DND-41 (cell line): ENCODE measurements around the gene OGFRL1.
"Not testable (repeated sequence)": the region's sequence is repeated elsewhere in the genome, so short reads cannot be mapped to it uniquely, and the experiment has no call there.

ENCODE experiments used
- ATAC-seq: fragments of 200-7000 bp; cut with Tn5 transposase; 3 replicates; pipeline ENCODE4 v1.9.1; 2021; ENCODE audit warnings: low read depth; ENCODE audit not compliant: insufficient read depth
- DNase-seq: peaks from one replicate; pipeline ENCODE4 v3.0.0-alpha.2; 2020
- H2AFZ ChIP-seq: 2 replicates; pipeline ENCODE4 v1.6.0; 2012; ENCODE audit warnings: low read depth, low read length
- H3K27ac ChIP-seq: 2 replicates; pipeline ENCODE4 v1.5.1; 2012; ENCODE audit warnings: low read length, inconsistent platforms
- H3K27me3 ChIP-seq: fragments of 200-600 bp; sonication (generic); 2 replicates; pipeline ENCODE4 v1.6.0; 2012; ENCODE audit warnings: low read length, mild to moderate bottlenecking, inconsistent platforms; ENCODE audit not compliant: insufficient read depth, poor library complexity
- H3K36me3 ChIP-seq: 2 replicates; pipeline ENCODE4 v1.5.1; 2012; ENCODE audit warnings: low read length, inconsistent platforms; ENCODE audit not compliant: insufficient read depth
- H3K4me1 ChIP-seq: 2 replicates; pipeline ENCODE4 v1.5.1; 2012; ENCODE audit warnings: mild to moderate bottlenecking, low read length; ENCODE audit not compliant: insufficient read depth
- H3K4me2 ChIP-seq: 2 replicates; pipeline ENCODE4 v1.6.0; 2012; ENCODE audit warnings: mild to moderate bottlenecking, moderate library complexity, low read length, inconsistent platforms; ENCODE audit not compliant: insufficient read depth
- H3K4me3 ChIP-seq, 2 experiments: fragments of 200-600 bp in 1 of 2; shearing (Covaris generic) in 1 of 2; 2 replicates each; pipeline ENCODE4 v1.5.1; 2012 to 2016; ENCODE audit warnings: inconsistent platforms in 2 of 2, low read length in 2 of 2, mild to moderate bottlenecking in 2 of 2, low read depth in 1 of 2, moderate library complexity in 1 of 2
- H3K79me2 ChIP-seq: 2 replicates; pipeline ENCODE4 v1.6.0; 2012; ENCODE audit warnings: low read length, inconsistent platforms; ENCODE audit not compliant: insufficient read depth
- H3K9ac ChIP-seq: 2 replicates; pipeline ENCODE4 v1.6.0; 2012; ENCODE audit warnings: low read depth, mild to moderate bottlenecking, inconsistent platforms, low read length, moderate library complexity
- H3K9me3 ChIP-seq: 2 replicates; pipeline ENCODE4 v1.5.1; 2012; ENCODE audit warnings: low read length, moderate library complexity, mild to moderate bottlenecking, inconsistent platforms; ENCODE audit not compliant: insufficient read depth, severe bottlenecking
- H4K20me1 ChIP-seq: 2 replicates; pipeline ENCODE4 v1.6.0; 2012; ENCODE audit warnings: low read length; ENCODE audit not compliant: insufficient read depth
- EZH2 ChIP-seq: IDR thresholded peaks from 3 replicates; pipeline ENCODE4 v1.6.1; 2012; ENCODE audit warnings: borderline replicate concordance, low read depth, mild to moderate bottlenecking, moderate library complexity, low read length, inconsistent platforms; ENCODE audit not compliant: severe bottlenecking
- TF ChIP-seq, protein P1 (sequence below): IDR thresholded peaks from 2 replicates; pipeline ENCODE4 v1.5.1; 2012; ENCODE audit warnings: borderline replicate concordance, low read length, moderate library complexity, mild to moderate bottlenecking; ENCODE audit not compliant: poor library complexity, severe bottlenecking; ENCODE audit errors: extremely low read depth

OGFRL1 gene

DNA sequence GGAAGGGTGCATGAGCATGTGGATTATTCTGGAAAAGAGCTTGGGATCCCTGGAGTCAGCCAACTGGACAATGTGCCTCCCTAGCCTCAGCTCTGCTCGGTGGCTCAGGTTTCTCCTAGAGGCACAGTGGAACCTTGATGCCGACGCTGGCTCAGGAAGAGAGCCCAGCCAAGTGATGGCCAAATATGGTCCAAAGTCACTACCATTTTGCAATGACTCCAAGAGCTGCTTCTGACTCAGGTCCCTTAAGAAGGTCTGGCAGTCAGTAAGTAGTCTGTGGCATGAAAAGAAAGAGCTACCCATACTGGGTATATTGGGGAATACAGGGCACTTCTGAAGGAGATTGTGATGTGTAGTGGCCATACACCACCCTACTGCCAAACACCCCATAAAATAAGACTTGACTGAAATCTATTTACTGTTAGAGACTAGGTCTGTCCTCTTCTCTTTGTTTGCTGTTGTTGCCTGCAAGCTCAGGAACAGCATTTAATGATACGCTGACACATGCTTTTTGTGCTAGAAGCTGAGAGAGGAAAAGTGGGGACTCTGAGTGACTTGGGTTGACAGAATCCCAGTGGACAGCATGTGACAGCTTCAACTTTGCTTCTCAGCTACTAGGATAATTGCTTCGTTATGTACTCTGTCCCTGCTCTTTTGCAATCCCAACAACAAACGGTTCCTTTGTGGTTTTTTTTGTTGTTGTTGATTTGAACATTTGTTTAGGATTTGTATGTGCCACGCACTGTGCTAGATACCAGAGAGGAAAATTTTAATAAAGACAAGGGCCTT lies 30.3 kb upstream of the OGFRL1 start:
- Histone ChIP-seq H3K36me3 (no peaks in the 10 kb centered on the region), H3K79me2 (no peaks in the 10 kb centered on the region), H3K27ac (no peak overlapping the region), H3K27me3 (no peaks in the 10 kb centered on the region), H3K4me3 (no peak overlapping the region), H4K20me1 (no peaks in the 10 kb centered on the region), H3K4me1 (no peaks in the 10 kb centered on the region), H3K9ac (no peak overlapping the region), H2AFZ (no peak overlapping the region), H3K4me2 (no peak overlapping the region), H3K9me3 (no peaks in the 10 kb centered on the region)
- TF ChIP-seq EZH2 = no peak
- TF ChIP-seq, protein P1, sequence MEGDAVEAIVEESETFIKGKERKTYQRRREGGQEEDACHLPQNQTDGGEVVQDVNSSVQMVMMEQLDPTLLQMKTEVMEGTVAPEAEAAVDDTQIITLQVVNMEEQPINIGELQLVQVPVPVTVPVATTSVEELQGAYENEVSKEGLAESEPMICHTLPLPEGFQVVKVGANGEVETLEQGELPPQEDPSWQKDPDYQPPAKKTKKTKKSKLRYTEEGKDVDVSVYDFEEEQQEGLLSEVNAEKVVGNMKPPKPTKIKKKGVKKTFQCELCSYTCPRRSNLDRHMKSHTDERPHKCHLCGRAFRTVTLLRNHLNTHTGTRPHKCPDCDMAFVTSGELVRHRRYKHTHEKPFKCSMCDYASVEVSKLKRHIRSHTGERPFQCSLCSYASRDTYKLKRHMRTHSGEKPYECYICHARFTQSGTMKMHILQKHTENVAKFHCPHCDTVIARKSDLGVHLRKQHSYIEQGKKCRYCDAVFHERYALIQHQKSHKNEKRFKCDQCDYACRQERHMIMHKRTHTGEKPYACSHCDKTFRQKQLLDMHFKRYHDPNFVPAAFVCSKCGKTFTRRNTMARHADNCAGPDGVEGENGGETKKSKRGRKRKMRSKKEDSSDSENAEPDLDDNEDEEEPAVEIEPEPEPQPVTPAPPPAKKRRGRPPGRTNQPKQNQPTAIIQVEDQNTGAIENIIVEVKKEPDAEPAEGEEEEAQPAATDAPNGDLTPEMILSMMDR = no peak
- DNase-seq (no peak), ATAC-seq (no peak)

- H3K36me3 ChIP-seq = no peaks in the 10 kb centered on the region
- H2AFZ ChIP-seq = no peak overlapping the region
- DNase-seq = no peak
- H3K4me1 ChIP-seq = no peaks in the 10 kb centered on the region
- no peak for ATAC-seq
- no peaks in the 10 kb centered on the region for H4K20me1 ChIP-seq
- no peak for TF ChIP-seq EZH2
- TF ChIP-seq, protein P1 = no peak
- no peak overlapping the region for H3K9ac ChIP-seq
- H3K27me3 ChIP-seq = no peaks in the 10 kb centered on the region
- no peak overlapping the region for H3K4me2 ChIP-seq
- H3K79me2 ChIP-seq = no peaks in the 10 kb centered on the region
- H3K9me3 ChIP-seq = no peaks in the 10 kb centered on the region
- H3K27ac ChIP-seq = no peak overlapping the region
- no peak overlapping the region for H3K4me3 ChIP-seq
Observed at GRCh38 chr6:71259888-71260604, 28.6 kb upstream of the OGFRL1 start.

DNA sequence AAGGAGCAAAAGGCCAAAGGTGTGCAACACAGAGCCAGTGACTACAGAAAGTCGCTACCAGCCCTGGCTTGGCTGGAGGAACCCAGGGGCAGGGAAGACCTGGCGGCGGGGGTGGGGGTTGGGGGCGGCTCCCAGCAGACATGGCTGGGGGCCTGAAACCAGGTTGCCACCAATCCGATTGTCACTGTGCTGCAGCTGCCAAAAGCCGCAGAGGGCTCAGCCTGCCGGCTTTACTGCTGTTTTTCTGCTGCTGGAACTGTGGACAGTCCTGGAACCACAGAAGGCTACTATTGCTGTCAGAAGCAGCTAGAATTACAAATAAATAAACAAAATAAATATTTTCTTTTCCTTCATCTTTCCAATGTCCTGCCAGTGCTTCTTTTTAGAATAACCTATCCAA lies 25.7 kb upstream of the OGFRL1 start:
- H4K20me1 ChIP-seq = no peaks in the 10 kb centered on the region
- no peak for TF ChIP-seq EZH2
- TF ChIP-seq, protein P1 = no peak
- no peak overlapping the region for H2AFZ ChIP-seq
- no peak overlapping the region for H3K4me2 ChIP-seq
- no peaks in the 10 kb centered on the region for H3K9me3 ChIP-seq
- H3K79me2 ChIP-seq = no peaks in the 10 kb centered on the region
- H3K4me3 ChIP-seq = no peak overlapping the region
- DNase-seq = no peak
- no peak overlapping the region for H3K9ac ChIP-seq
- ATAC-seq = no peak
- no peaks in the 10 kb centered on the region for H3K36me3 ChIP-seq
- no peak overlapping the region for H3K27ac ChIP-seq
- H3K4me1 ChIP-seq = no peaks in the 10 kb centered on the region
- no peaks in the 10 kb centered on the region for H3K27me3 ChIP-seq

GRCh38 chr6:71266392-71266791 lies 22.2 kb upstream of the OGFRL1 start:
- H3K27me3 ChIP-seq = not testable (repeated sequence)

More at GRCh38 chr6:71266392-71266791, 22.2 kb upstream of the OGFRL1 start:
- not testable (repeated sequence) for H3K36me3 ChIP-seq, H3K27ac ChIP-seq, H4K20me1 ChIP-seq, H3K9ac ChIP-seq, H3K4me3 ChIP-seq, H3K9me3 ChIP-seq, H2AFZ ChIP-seq, H3K4me1 ChIP-seq, DNase-seq, ATAC-seq, H3K4me2 ChIP-seq, H3K79me2 ChIP-seq
